Muscle layer of duodenum (tissue), 2 donors: ENCODE measurements around the gene SRSF1.
A peak's percentile ranks its signal among the peaks of the same experiment; 100 is the strongest.

Experiments used
- H3K27ac ChIP-seq: one replicate; pipeline ENCODE4 v1.7.0; 2013; ENCODE audit warnings: mild to moderate bottlenecking, low read length
- H3K27me3 ChIP-seq: one replicate; pipeline ENCODE4 v1.7.0; 2013; ENCODE audit warnings: low read depth, mild to moderate bottlenecking, control low read depth, low read length
- H3K36me3 ChIP-seq, 2 donors: one replicate each; pipeline ENCODE4 v1.7.0; 2013; ENCODE audit warnings: low read length in 2 of 2, control low read depth in 1 of 2, mild to moderate bottlenecking in 1 of 2; ENCODE audit not compliant: insufficient read depth in 2 of 2, control insufficient read depth in 1 of 2
- H3K4me1 ChIP-seq, 2 donors: one replicate each; pipeline ENCODE4 v1.7.0; 2013; ENCODE audit warnings: low read length in 2 of 2, mild to moderate bottlenecking in 2 of 2, control low read depth in 1 of 2, moderate library complexity in 1 of 2; ENCODE audit not compliant: insufficient read depth in 2 of 2, control insufficient read depth in 1 of 2
- H3K4me3 ChIP-seq, 2 donors: one replicate each; pipeline ENCODE4 v1.7.0; 2013; ENCODE audit warnings: low read length in 2 of 2, low read depth in 1 of 2, mild to moderate bottlenecking in 1 of 2
- H3K9me3 ChIP-seq, 2 donors: one replicate each; pipeline ENCODE4 v1.7.0; 2013; ENCODE audit warnings: low read length in 2 of 2, control low read depth in 1 of 2, mild to moderate bottlenecking in 1 of 2; ENCODE audit not compliant: control insufficient read depth in 1 of 2
- donor health status: healthy.

SRSF1 gene

DNA sequence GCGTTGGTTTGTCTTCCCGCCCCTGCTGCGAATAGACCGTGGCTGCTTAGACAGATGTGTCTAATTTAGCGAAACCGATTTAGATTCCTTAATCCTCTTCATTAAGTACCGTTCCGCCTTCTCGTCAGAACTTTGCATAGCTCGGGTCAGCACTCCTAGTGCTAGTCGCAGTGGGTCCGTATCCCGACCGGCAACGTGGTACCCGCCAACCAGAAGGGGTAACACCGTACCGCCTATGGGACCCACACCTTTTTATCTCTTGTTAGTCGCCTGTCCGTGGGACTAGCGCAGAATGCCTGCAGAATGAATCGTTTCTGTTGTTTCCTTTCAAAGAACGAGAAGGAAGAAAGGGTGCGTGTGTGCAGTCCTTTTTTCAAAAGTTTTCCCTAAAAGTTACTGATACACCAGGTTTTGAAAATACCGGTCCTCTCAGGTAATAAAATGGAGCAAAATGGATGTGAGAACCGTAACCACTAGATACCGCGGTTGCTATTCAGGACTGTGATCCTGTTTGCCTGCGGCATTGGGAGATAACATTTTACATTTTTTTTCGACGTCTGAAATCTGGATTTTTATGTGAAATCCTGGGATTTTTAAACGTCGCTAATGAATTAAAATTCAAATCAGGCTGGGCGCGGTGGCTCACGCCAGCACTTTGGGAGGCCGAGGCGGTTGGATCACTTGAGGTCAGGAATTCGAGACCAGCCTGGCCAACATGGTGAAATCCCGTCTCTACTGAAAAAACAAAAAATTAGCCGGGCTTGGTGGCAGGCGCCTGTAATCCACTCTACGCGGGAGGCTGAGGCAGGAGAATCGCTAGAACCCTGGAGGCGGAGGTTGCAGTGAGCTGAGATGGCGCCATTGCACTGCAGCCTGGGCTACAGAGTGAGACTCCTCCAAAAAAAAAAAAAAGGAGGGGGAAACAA lies 998 bp upstream of the SRSF1 start:
- Histone ChIP-seq H3K36me3 (peaks cover 25 to 29% of the 10 kb centered on the region in 2 donors), H3K27me3 (no peaks in the 10 kb centered on the region), H3K9me3 (no peaks in the 10 kb centered on the region), H3K27ac (peak overlapping the region; percentile 100), H3K4me3 (peak overlapping the region; percentile 74 to 98), H3K4me1 (peaks cover 18 to 38% of the 10 kb centered on the region in 2 donors)

DNA sequence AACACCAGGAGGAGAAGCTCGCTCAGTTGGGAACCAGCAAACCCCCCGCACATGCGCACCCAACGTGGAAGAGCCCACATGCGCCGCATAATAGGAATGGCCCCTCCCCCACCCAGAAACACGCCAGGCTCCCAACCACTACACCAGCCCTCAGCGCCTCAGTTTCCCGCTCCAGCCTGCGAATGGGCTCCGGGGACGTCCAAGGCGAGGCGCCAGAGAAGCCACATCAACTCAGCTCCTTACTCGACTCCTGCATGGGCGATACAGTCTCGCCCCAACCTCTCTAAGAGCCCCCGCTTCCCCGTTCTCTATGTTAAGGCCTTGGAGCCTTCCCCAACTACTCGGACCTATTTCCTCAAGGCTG lies 504 bp downstream of the SRSF1 start:
- Histone ChIP-seq H3K9me3 (no peaks in the 10 kb centered on the region), H3K27me3 (no peaks in the 10 kb centered on the region), H3K27ac (peak overlapping the region; percentile 100), H3K36me3 (peaks cover 25 to 32% of the 10 kb centered on the region in 2 donors), H3K4me1 (peaks cover 18 to 43% of the 10 kb centered on the region in 2 donors), H3K4me3 (peak overlapping the region; percentile 74 to 98)

DNA sequence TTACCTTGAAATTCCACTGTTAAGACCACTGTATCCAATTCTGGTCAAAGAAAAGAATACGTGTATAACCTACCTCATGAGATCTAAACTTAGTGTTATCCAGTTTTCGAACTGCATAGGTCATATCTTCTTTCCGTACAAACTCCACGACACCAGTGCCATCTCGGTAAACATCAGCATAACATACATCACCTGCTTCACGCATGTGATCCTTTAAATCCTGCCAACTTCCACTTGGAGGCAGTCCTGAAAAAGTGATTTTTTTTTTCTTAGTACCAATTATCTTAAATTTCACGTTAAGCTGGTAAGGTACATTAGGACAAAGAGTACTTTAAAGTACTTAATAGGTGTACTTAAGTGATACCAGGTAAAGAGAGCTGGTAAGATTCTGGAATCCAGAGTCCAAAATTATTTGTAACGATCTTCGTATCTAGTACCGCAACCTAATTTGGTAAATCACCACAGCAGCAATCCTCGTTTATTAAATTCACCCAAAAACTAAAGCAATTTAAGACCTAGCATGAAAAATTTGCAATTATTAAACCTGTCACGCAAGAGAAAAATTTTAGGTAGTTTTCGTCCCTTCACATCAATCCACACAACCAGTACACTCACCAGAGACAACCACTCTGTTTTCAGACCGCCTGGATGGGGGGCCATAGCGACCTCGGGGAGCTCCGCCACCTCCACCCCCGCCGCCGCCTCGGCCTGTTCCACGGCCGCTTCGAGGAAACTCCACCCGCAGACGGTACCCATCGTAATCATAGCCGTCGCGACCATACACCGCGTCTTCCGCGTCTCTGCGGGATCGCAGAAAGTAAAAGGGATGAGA lies 1.1 kb downstream of the SRSF1 start:
- Histone ChIP-seq H3K4me1 (peaks cover 18 to 43% of the 10 kb centered on the region in 2 donors), H3K9me3 (no peaks in the 10 kb centered on the region), H3K4me3 (peak overlapping the region; percentile 74 to 98), H3K27ac (peak overlapping the region; percentile 100), H3K27me3 (no peaks in the 10 kb centered on the region), H3K36me3 (peaks cover 25 to 36% of the 10 kb centered on the region in 2 donors)

DNA sequence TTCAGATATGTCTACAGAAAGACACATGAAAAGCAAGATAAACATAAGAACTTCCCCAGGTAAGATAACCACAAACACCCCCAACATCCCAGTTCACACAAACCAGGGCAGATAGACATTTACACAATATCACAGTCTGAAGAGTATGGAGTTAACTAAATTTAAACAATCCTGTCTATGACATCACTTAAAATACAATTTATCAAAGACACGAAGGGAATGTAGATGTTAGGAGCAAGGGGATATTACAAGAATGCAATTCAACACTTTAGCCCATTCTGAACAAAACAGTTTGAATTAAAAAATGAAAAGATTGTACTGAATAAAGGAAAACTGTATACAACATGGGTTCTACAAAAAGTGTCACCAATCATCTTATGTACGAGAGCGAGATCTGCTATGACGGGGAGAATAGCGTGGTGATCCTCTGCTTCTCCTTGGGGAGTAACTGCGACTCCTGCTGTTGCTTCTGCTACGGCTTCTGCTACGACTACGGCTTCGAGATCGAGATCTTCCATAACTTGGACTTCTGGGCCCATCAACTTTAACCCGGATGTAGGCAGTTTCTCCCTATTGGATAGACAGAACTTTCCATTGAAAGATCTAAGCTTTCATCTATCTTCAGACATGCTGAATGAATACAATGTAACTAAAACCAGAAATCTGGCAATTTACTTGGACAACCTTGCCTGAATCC lies 1.9 kb downstream of the SRSF1 start:
- Histone ChIP-seq H3K27me3 (no peaks in the 10 kb centered on the region), H3K4me3 (peak overlapping the region; percentile 74 to 98), H3K9me3 (no peaks in the 10 kb centered on the region), H3K27ac (peak overlapping the region; percentile 100), H3K4me1 (peaks cover 18 to 43% of the 10 kb centered on the region in 2 donors), H3K36me3 (peaks cover 31 to 42% of the 10 kb centered on the region in 2 donors)

DNA sequence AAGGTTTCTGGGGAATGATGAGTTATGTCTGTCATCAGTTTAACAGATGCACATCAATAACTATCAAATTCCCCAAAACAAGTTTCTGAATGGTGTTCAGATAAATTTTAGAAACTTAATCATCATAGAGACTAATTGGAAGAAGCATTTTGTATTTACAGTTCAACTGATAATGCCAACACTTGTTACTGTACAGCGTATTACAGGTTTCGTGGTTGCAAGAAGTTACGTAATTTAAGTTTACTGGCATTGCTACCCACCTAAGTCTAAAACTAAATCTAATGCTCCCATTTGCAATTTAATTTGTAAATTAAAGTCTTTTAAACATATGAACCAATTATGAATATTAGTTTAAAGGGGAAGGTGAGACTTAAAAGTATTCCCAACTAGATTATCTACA lies 3.0 kb downstream of the SRSF1 start:
- no peaks in the 10 kb centered on the region for H3K9me3 ChIP-seq
- no peak overlapping the region for H3K4me3 ChIP-seq
- H3K4me1 ChIP-seq, result peaks cover 18 to 43% of the 10 kb centered on the region in 2 donors
- H3K27ac ChIP-seq, result no peak overlapping the region
- H3K27me3 ChIP-seq, result no peaks in the 10 kb centered on the region
- H3K36me3 ChIP-seq, result peaks cover 36 to 51% of the 10 kb centered on the region in 2 donors

DNA sequence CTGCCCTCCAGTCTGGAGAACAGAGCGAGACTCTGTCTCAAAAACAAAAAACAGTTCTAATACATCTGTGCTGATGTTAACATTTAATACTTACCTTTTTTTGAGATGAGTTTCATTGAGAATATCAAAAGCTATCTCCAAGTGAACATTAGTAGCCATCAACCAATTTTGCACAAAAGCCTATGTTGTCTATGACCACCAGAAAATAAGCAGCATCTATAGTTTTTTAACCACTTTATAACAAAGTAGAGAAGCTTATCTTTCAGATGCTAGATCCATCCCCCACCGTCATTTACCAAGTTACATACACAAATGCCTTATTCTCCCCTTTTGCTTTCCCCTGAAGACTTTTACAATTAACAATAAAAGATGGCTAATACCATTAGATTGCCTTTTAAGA lies 4.1 kb downstream of the SRSF1 start:
- no peak overlapping the region for H3K27ac ChIP-seq

DNA sequence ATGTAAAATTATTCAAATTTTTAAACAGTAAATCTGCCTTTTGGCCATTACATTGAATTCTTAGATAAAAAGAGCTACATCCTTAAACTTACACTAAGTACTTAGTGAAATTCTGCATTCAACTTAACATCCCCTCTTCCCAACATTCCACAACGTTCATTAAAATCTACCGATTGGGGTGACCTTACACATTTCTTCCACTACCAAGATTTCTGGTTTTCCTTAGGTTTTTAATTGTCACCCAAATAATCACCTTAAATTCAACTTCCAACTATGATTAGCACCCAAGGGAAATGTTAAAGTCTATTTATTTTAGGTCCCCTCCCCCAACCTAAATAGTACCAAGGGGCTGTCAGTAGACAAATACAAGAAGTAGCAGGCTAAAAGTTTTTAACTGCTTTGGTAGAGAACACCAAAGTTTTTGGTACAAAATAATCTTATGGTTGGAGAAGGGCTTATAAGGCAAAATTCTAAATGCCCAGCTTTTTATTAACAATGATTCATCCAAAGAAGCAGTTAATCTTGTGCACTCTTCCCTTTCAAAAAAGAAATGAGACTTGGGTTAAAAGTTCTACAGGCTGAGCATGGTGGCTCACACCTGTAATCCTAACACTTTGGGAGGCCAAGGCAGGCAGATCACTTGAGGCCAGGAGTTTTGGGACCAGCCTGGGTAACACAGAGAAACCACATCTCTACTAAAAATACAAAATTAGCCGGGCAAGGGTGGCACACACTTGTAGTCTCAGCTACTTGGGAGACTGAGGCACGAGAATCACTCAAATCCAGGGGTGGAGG lies 4.7 kb downstream of the SRSF1 start:
- no peaks in the 10 kb centered on the region for H3K27me3 ChIP-seq
- peaks cover 36 to 55% of the 10 kb centered on the region in 2 donors for H3K36me3 ChIP-seq
- H3K9me3 ChIP-seq, result no peaks in the 10 kb centered on the region
- no peak overlapping the region for H3K4me3 ChIP-seq
- no peak overlapping the region for H3K27ac ChIP-seq
- peaks cover 18 to 34% of the 10 kb centered on the region in 2 donors for H3K4me1 ChIP-seq

More for the DNA sequence above, 4.1 kb downstream of the SRSF1 start:
- H3K4me1 ChIP-seq, result peaks cover 18 to 38% of the 10 kb centered on the region in 2 donors
- no peak overlapping the region for H3K4me3 ChIP-seq
- H3K9me3 ChIP-seq, result no peaks in the 10 kb centered on the region
- no peaks in the 10 kb centered on the region for H3K27me3 ChIP-seq
- H3K36me3 ChIP-seq, result peaks cover 36 to 52% of the 10 kb centered on the region in 2 donors

DNA sequence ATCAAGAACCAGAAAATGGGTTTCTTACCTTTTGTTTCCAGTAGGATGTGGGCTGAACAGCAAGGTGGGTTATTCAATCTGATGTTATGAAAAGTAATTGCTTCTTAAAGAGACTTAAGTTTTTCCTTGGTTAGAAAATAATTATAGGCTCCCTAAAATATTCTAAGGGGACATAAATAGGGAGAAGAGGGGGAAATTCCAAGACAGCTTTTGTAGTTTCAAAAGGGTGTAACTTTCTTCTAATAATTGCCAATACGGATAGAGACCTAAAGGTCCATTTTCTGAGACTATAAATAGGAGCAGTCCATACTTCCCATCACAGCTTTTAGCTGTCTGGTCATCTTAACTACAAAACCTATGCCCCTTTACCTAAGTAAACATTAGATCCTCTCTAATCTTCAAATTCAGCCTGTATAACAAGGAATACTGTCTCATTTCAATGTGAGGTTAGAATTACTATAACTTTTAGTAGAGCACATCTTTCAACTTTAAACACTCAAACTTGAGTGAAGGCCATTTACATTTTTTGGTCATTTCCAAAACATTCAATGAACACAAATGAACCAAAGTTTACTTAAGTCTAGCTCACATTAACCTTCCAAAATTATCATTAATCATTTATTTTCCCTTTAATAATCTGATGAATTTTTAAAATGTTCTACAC lies 5.5 kb downstream of the SRSF1 start:
- H3K36me3 ChIP-seq, result peaks cover 32 to 55% of the 10 kb centered on the region in 2 donors
- H3K9me3 ChIP-seq, result no peaks in the 10 kb centered on the region
- peaks cover 18 to 34% of the 10 kb centered on the region in 2 donors for H3K4me1 ChIP-seq

DNA sequence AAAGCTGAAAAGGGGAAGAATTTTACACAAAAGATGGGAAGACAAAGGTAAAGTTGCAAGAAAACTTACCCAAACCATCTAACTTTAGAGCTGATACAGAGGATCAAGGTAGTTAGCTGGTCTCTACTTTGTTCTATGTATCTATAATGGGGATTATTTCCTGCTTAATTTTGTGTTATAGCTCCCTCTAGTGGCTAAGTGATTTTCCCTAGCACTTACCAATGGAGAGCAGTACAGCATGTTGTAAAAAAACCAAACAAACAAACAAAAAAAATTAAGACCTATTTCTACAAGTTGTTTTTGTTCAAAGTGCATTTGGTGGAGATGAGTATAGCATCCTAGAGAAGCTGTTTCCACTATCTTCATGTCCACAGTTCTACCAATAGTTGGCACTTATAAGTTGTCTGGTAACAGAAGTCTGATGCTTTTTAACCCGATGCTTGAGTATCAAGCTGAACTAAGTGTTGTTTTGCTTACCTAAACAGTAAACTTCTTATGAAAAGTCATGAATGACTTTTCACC lies 7.5 kb downstream of the SRSF1 start:
- H3K27ac ChIP-seq, result no peak overlapping the region

More for the DNA sequence above, 5.5 kb downstream of the SRSF1 start:
- H3K27me3 ChIP-seq, result no peaks in the 10 kb centered on the region
- H3K4me3 ChIP-seq, result no peak overlapping the region
- H3K27ac ChIP-seq, result no peak overlapping the region

DNA sequence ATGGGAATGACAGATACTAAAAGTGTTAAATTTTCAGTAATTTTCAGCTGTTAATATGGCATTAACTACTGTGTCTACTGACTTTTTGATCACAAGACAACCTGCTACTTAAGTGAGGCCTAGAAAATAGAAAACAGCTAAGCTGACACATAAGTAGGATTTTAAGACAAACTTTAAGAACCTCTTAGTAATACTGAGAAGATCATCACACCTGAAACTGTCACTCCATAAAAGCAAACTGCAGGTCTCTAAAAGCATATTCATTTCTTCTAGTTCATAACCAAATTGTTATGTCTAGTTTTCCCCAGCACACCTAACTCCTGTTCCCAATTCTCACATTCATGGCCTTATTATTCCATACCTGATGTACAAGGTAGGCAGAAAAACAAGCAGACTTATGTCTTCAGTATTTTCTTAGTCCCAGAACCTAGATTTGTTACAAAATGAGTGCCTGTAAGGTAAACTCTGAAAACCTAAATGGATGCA lies 8.0 kb downstream of the SRSF1 start:
- no peak overlapping the region for H3K27ac ChIP-seq
- no peaks in the 10 kb centered on the region for H3K9me3 ChIP-seq
- H3K4me1 ChIP-seq, result peaks cover 11 to 26% of the 10 kb centered on the region in 2 donors
- no peaks in the 10 kb centered on the region for H3K27me3 ChIP-seq
- H3K4me3 ChIP-seq, result no peak overlapping the region
- peaks cover 17 to 36% of the 10 kb centered on the region in 2 donors for H3K36me3 ChIP-seq

More for the DNA sequence above, 7.5 kb downstream of the SRSF1 start:
- Histone ChIP-seq H3K4me3 (no peak overlapping the region), H3K36me3 (peaks cover 22 to 41% of the 10 kb centered on the region in 2 donors), H3K9me3 (no peaks in the 10 kb centered on the region), H3K4me1 (peaks cover 11 to 27% of the 10 kb centered on the region in 2 donors), H3K27me3 (no peaks in the 10 kb centered on the region)
